SJSA1 (cell line): Measurements from ENCODE around the gene PPP6R1. TPM values are rescaled to one million over a fixed set of nuclear protein-coding genes. Genes with fewer than 3 reads are reported as not detected.

Experiments
- DNase-seq, 2 experiments: peaks; one replicate each; pipeline ENCODE4 v3.0.0-alpha.2; 2015 to 2020; ENCODE audit warnings: low spot score in 2 of 2, low read depth in 1 of 2
- H3K27ac ChIP-seq: fragments of 250-450 bp; sonication (Bioruptor Pico); 2 replicates; pipeline ENCODE4 v1.5.1; 2020; ENCODE audit warnings: mild to moderate bottlenecking, moderate library complexity
- H3K27me3 ChIP-seq: fragments of 250-450 bp; sonication (Bioruptor Pico); replicated peaks from 2 replicates; pipeline ENCODE4 v1.5.1; 2020; ENCODE audit warnings: mild to moderate bottlenecking, moderate library complexity
- H3K36me3 ChIP-seq: fragments of 250-450 bp; sonication (Bioruptor Pico); 2 replicates; pipeline ENCODE4 v1.5.1; 2020; ENCODE audit warnings: mild to moderate bottlenecking
- H3K4me1 ChIP-seq: fragments of 250-450 bp; sonication (Bioruptor Pico); replicated peaks from 2 replicates; pipeline ENCODE4 v1.6.1; 2021; ENCODE audit warnings: mild to moderate bottlenecking
- H3K4me3 ChIP-seq: fragments of 250-450 bp; sonication (Bioruptor Pico); 2 replicates; pipeline ENCODE4 v1.5.1; 2020; ENCODE audit warnings: mild to moderate bottlenecking
- H3K9me3 ChIP-seq: fragments of 250-450 bp; sonication (Bioruptor Pico); replicated peaks from 2 replicates; pipeline ENCODE4 v1.5.1; 2020; ENCODE audit warnings: mild to moderate bottlenecking
- total RNA-seq: library from RNA; depleted of rRNA; stranded (reverse); fragments of >200 nt; shearing (Covaris generic); gene quantifications from 2 replicates; pipeline ENCODE4 v1.2.3, GENCODE V29; 2014

Gene PPP6R1
- total RNA-seq, 1 experiment from 2014 or later = 48.0 TPM

- no peaks in the 10 kb centered on the region for H3K9me3 ChIP-seq
- H3K27me3 ChIP-seq = no peaks in the 10 kb centered on the region
- no peak overlapping the region for H3K27ac ChIP-seq
- no peak for DNase-seq
- H3K4me3 ChIP-seq = no peak overlapping the region
- H3K4me1 ChIP-seq = no peaks in the 10 kb centered on the region
- peaks cover 72% of the 10 kb centered on the region for H3K36me3 ChIP-seq
Measured at GRCh38 chr19:55232986-55233385, 25.8 kb downstream of the PPP6R1 start.

GRCh38 chr19:55232286-55232602 lies 26.6 kb downstream of the PPP6R1 start:
- DNase-seq = no peak

GRCh38 chr19:55231391-55232285 lies 27.2 kb downstream of the PPP6R1 start:
- Histone ChIP-seq H3K9me3 (no peaks in the 10 kb centered on the region), H3K4me3 (no peak overlapping the region), H3K27ac (no peak overlapping the region), H3K4me1 (no peaks in the 10 kb centered on the region), H3K36me3 (peaks cover 68% of the 10 kb centered on the region), H3K27me3 (no peaks in the 10 kb centered on the region)
- DNase-seq = no peak

More at GRCh38 chr19:55232286-55232602, 26.6 kb downstream of the PPP6R1 start:
- Histone ChIP-seq H3K27me3 (no peaks in the 10 kb centered on the region), H3K4me1 (no peaks in the 10 kb centered on the region), H3K4me3 (no peak overlapping the region), H3K9me3 (no peaks in the 10 kb centered on the region), H3K36me3 (peaks cover 69% of the 10 kb centered on the region), H3K27ac (no peak overlapping the region)

- Histone ChIP-seq H3K36me3 (peaks cover 59% of the 10 kb centered on the region), H3K9me3 (no peaks in the 10 kb centered on the region), H3K27ac (no peak overlapping the region), H3K4me1 (no peaks in the 10 kb centered on the region), H3K27me3 (no peaks in the 10 kb centered on the region), H3K4me3 (no peak overlapping the region)
- DNase-seq = no peak
Measured at GRCh38 chr19:55230780-55231179, 28.0 kb downstream of the PPP6R1 start.

GRCh38 chr19:55230329-55230728 lies 28.5 kb downstream of the PPP6R1 start:
- Histone ChIP-seq H3K27ac (no peak overlapping the region), H3K9me3 (no peaks in the 10 kb centered on the region), H3K4me3 (no peak overlapping the region), H3K27me3 (no peaks in the 10 kb centered on the region), H3K4me1 (no peaks in the 10 kb centered on the region), H3K36me3 (peaks cover 59% of the 10 kb centered on the region)
- no peak for DNase-seq

- Histone ChIP-seq H3K9me3 (no peaks in the 10 kb centered on the region), H3K27ac (no peak overlapping the region), H3K4me3 (no peak overlapping the region), H3K36me3 (peaks cover 59% of the 10 kb centered on the region), H3K4me1 (no peaks in the 10 kb centered on the region), H3K27me3 (no peaks in the 10 kb centered on the region)
- DNase-seq = no peak
Measured at GRCh38 chr19:55229789-55230182, 29.0 kb downstream of the PPP6R1 start.

- Histone ChIP-seq H3K4me1 (no peaks in the 10 kb centered on the region), H3K27me3 (no peaks in the 10 kb centered on the region), H3K4me3 (no peak overlapping the region), H3K9me3 (no peaks in the 10 kb centered on the region), H3K27ac (no peak overlapping the region), H3K36me3 (peaks cover 58% of the 10 kb centered on the region)
- DNase-seq = no peak
Measured at GRCh38 chr19:55229145-55229788, 29.6 kb downstream of the PPP6R1 start.

GRCh38 chr19:55228403-55229031 lies 30.3 kb downstream of the PPP6R1 start, which contains the start of gene TMEM86B:
Gene TMEM86B (minus strand): TSS chr19:55228763. CDS start chr19:55228741, 22 bp downstream.
- Histone ChIP-seq H3K9me3 (no peaks in the 10 kb centered on the region), H3K36me3 (peaks cover 54% of the 10 kb centered on the region), H3K4me1 (no peaks in the 10 kb centered on the region), H3K27me3 (no peaks in the 10 kb centered on the region), H3K27ac (no peak within 1 kb of the TSS), H3K4me3 (no peak within 1 kb of the TSS)
- DNase-seq = no peak

- Histone ChIP-seq H3K27me3 (no peaks in the 10 kb centered on the region), H3K27ac (no peak overlapping the region), H3K4me3 (no peak overlapping the region), H3K9me3 (no peaks in the 10 kb centered on the region), H3K36me3 (peaks cover 51% of the 10 kb centered on the region), H3K4me1 (no peaks in the 10 kb centered on the region)
- peak in 1 of 2 experiments; percentile 41 for DNase-seq
Measured at GRCh38 chr19:55228015-55228391, 30.8 kb downstream of the PPP6R1 start.

- DNase-seq = peak in 1 of 2 experiments; percentile 41
- Histone ChIP-seq H3K4me3 (no peak overlapping the region), H3K36me3 (peaks cover 45% of the 10 kb centered on the region), H3K27ac (no peak overlapping the region), H3K9me3 (no peaks in the 10 kb centered on the region), H3K4me1 (no peaks in the 10 kb centered on the region), H3K27me3 (no peaks in the 10 kb centered on the region)
Measured at GRCh38 chr19:55227241-55228014, 31.4 kb downstream of the PPP6R1 start.

- Histone ChIP-seq H3K27me3 (no peaks in the 10 kb centered on the region), H3K4me3 (no peak overlapping the region), H3K4me1 (no peaks in the 10 kb centered on the region), H3K9me3 (no peaks in the 10 kb centered on the region), H3K36me3 (peaks cover 39% of the 10 kb centered on the region), H3K27ac (no peak overlapping the region)
- DNase-seq = no peak
Measured at GRCh38 chr19:55226788-55227187, 32.0 kb downstream of the PPP6R1 start.

GRCh38 chr19:55226273-55226672 lies 32.5 kb downstream of the PPP6R1 start:
- Histone ChIP-seq H3K27me3 (no peaks in the 10 kb centered on the region), H3K27ac (no peak overlapping the region), H3K4me1 (no peaks in the 10 kb centered on the region), H3K4me3 (no peak overlapping the region), H3K36me3 (peaks cover 34% of the 10 kb centered on the region), H3K9me3 (no peaks in the 10 kb centered on the region)
- DNase-seq = peak in 1 of 2 experiments; percentile 36

- no peak for DNase-seq
- no peaks in the 10 kb centered on the region for H3K27me3 ChIP-seq
- no peak overlapping the region for H3K27ac ChIP-seq
- no peaks in the 10 kb centered on the region for H3K9me3 ChIP-seq
- H3K4me1 ChIP-seq = no peaks in the 10 kb centered on the region
- no peak overlapping the region for H3K4me3 ChIP-seq
- H3K36me3 ChIP-seq = peaks cover 28% of the 10 kb centered on the region
Measured at GRCh38 chr19:55225415-55225958, 33.3 kb downstream of the PPP6R1 start.
